Thyroid gland (tissue), 4 donors: ENCODE measurements around the gene ATAD2B. TPM values are rescaled to one million over a fixed set of nuclear protein-coding genes. Genes with fewer than 3 reads are reported as not detected.
A peak's percentile ranks its signal among the peaks of the same experiment; 100 is the strongest.

Experiments
- DNase-seq, 2 donors: peaks; one replicate each; pipeline ENCODE4 v3.0.0-alpha.2; 2019
- H3K27ac ChIP-seq, 3 donors: fragments of 200-600 bp; sonication (generic); 1 replicate in 2 of 3; 2 replicates in 1 of 3; pipeline ENCODE4 v1.5.1; 2016 to 2019; ENCODE audit warnings: mild to moderate bottlenecking in 1 of 3, moderate library complexity in 1 of 3
- H3K27me3 ChIP-seq: fragments of 200-600 bp; sonication (generic); one replicate; pipeline ENCODE4 v1.5.1; 2019
- H3K36me3 ChIP-seq, 2 donors: fragments of 200-600 bp; sonication (generic); one replicate each; pipeline ENCODE4 v1.5.1; 2016 to 2019
- H3K4me1 ChIP-seq, 2 donors: fragments of 200-600 bp; sonication (generic); one replicate each; pipeline ENCODE4 v1.5.1; 2017 to 2019
- H3K4me3 ChIP-seq, 3 donors: fragments of 200-600 bp; sonication (generic); replicated peaks in 1 of 3; 1 replicate in 2 of 3; 2 replicates in 1 of 3; pipeline ENCODE4 v1.5.1; 2016; ENCODE audit warnings: mild to moderate bottlenecking in 1 of 3
- H3K9me3 ChIP-seq: fragments of 200-600 bp; sonication (generic); one replicate; pipeline ENCODE4 v1.5.1; 2017
- POLR2A ChIP-seq, 2 donors: fragments of 450-650 bp; IDR thresholded peaks; one replicate each; pipeline ENCODE4 v1.6.1; 2017; ENCODE audit warnings: antibody characterized with exemption in 2 of 2, mild to moderate bottlenecking in 2 of 2, moderate library complexity in 1 of 2
- WGBS, 2 donors: methylation state at CpG; one replicate each; pipeline ENCODE4 v1.1.5; 2017; 5-methylcytosine and 5-hydroxymethylcytosine counted together
- intact Hi-C: fragments of 100-400 bp; cut with DNase I; formaldehyde crosslinking; loops from one replicate; pipeline ENCODE4 v1.15.1; 2023
- total RNA-seq, 4 donors: library from RNA; depleted of rRNA; stranded (reverse); fragments of >200 nt; gene quantifications; one replicate each; pipeline ENCODE4 v1.2.3, GENCODE V29; 2016
- TF ChIP-seq, protein P1 (sequence below), 6 experiments: fragments of 200-600 bp in 3 of 6; fragments of 450-650 bp in 3 of 6; sonication (generic) in 3 of 6; IDR thresholded peaks; one replicate each; pipeline ENCODE4 v1.5.1; 2016 to 2019; ENCODE audit warnings: antibody characterized with exemption in 6 of 6, mild to moderate bottlenecking in 2 of 6, inconsistent platforms in 1 of 6, moderate library complexity in 1 of 6

Gene ATAD2B
- total RNA-seq, 4 donors from 2014 or later: 32.8 to 49.3 (median 37.3) TPM

DNA sequence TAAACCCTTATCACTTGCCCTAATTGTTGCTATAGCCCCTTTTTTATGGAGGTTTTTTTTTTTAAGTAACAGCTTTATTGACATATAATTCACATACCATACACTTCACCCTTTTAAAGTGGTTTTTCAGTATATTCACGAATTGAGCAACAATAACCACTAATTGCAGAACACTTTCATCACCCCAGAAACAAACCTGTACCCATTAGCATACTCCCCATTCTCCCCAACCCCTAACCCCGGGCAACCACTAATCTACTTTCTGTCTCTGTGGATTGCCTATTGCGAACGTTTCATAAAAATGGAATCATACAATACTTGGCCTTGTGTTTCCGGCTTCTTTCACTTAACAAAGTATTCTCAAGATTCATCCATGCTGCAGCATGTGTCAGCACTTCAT lies 213.6 kb downstream of the ATAD2B start:
- DNase-seq: no peak
- H3K4me3 ChIP-seq: no peak overlapping the region
- intact Hi-C loops: no loop called here
- TF ChIP-seq POLR2A (IDR thresholded peaks at IDR 0.05): no peak
- TF ChIP-seq, protein P1, sequence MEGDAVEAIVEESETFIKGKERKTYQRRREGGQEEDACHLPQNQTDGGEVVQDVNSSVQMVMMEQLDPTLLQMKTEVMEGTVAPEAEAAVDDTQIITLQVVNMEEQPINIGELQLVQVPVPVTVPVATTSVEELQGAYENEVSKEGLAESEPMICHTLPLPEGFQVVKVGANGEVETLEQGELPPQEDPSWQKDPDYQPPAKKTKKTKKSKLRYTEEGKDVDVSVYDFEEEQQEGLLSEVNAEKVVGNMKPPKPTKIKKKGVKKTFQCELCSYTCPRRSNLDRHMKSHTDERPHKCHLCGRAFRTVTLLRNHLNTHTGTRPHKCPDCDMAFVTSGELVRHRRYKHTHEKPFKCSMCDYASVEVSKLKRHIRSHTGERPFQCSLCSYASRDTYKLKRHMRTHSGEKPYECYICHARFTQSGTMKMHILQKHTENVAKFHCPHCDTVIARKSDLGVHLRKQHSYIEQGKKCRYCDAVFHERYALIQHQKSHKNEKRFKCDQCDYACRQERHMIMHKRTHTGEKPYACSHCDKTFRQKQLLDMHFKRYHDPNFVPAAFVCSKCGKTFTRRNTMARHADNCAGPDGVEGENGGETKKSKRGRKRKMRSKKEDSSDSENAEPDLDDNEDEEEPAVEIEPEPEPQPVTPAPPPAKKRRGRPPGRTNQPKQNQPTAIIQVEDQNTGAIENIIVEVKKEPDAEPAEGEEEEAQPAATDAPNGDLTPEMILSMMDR (IDR thresholded peaks at IDR 0.05): no peak
- no peaks in the 10 kb centered on the region for H3K36me3 ChIP-seq
- no peaks in the 10 kb centered on the region for H3K27me3 ChIP-seq
- no peak overlapping the region for H3K27ac ChIP-seq
- peaks cover 0 to 11% of the 10 kb centered on the region in 2 donors for H3K4me1 ChIP-seq
- WGBS, 2 donors: 90 to 91% methylated on average over 5 of the region's 5 CpGs
- H3K9me3 ChIP-seq: no peaks in the 10 kb centered on the region

DNA sequence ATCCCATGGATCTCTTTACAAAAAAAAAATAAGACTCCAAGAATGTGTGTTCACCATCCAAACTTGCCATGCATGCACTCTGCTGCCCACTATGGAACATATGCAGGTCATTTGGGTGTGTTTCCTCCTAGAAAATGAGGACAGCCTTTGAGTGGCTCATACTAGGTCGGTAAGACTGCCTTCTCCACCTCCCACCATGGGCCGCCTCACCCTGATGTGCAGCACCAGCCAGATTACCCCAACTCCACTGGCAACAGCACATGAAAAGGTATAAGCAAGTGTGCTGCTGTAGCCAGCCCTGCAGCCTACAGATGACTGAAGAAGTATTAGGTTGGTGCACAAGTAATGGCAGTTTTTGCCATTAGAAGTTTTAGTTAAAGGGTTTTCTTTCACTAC lies 214.2 kb downstream of the ATAD2B start:
- TF ChIP-seq POLR2A (IDR thresholded peaks at IDR 0.05): no peak
- TF ChIP-seq, protein P1 (IDR thresholded peaks at IDR 0.05): no peak
- no peaks in the 10 kb centered on the region for H3K36me3 ChIP-seq
- intact Hi-C loops: no loop called here
- 49 to 72% methylated on average over 2 of the region's 2 CpGs for WGBS, 2 donors
- H3K27ac ChIP-seq: no peak overlapping the region
- H3K27me3 ChIP-seq: no peaks in the 10 kb centered on the region
- H3K4me3 ChIP-seq: no peak overlapping the region
- H3K4me1 ChIP-seq: peaks cover 0 to 11% of the 10 kb centered on the region in 2 donors
- no peak for DNase-seq
- H3K9me3 ChIP-seq: no peaks in the 10 kb centered on the region

DNA sequence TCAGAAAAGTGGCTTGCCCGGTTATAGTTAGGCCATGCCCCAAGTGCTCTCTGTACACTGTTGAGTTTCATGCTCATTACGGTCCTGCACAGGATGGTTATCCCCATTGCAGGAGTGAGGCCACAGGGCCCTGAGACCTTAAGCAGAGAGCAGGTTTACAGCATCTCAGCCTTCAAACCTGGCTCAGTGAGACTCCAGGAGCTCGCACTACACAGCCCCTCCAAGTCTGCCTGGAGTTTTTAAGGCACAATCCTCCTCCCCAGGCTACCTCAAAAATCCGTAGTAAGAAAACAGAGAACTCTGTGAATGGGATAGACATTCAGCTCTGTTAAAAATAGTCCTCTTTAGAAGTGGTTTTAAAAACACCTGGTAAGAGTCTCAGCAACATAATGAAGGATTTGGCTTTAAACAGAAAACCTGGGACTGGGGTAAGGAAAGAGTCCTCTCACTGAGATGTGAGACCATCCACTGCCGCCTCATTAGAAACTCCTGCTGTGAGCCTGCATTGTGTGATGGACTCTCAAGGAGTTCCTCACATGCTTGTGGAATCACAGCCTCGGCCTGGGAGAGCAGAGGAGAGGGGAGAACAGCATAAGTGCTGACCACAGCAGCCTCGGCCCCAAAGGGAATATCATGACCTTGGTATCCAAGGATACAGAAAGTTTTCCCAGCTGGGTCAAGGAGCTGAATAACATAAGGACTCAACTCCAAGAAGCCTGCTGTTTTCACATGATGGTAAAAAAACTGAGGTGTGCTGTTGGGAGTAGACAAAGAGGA lies 214.8 kb downstream of the ATAD2B start:
- no peak overlapping the region for H3K27ac ChIP-seq

DNA sequence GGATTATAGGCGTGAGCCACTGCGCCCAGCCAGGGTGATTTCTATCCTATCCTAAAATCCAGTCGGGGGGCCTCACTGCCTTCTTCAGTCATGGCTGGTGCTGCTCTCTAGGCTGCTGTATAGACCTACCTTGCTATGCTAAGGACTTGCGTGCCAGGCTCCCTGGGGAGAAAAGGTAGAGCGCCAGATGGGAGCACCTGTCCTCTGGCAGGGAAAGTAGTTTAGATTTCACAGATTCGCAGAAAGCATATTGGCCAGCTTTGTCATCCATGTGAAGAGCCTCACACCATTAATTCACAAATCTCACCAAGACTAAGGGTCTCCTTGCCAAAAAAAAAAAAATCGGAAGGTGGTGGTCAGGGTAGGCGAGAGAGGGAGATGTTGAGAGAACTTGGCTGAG lies 217.6 kb downstream of the ATAD2B start:
- Histone ChIP-seq H3K27me3 (no peaks in the 10 kb centered on the region), H3K9me3 (no peaks in the 10 kb centered on the region), H3K4me3 (no peak overlapping the region), H3K36me3 (peaks cover 0 to 3% of the 10 kb centered on the region in 2 donors), H3K4me1 (peaks cover 0 to 11% of the 10 kb centered on the region in 2 donors), H3K27ac (no peak overlapping the region)
- TF ChIP-seq, protein P1 (IDR thresholded peaks at IDR 0.05): no peak
- 95 to 99% methylated on average over 8 of the region's 8 CpGs for WGBS, 2 donors
- intact Hi-C loops: no loop called here
- DNase-seq: no peak

More for the DNA sequence above, 214.8 kb downstream of the ATAD2B start:
- TF ChIP-seq, protein P1 (IDR thresholded peaks at IDR 0.05): no peak
- no peak for TF ChIP-seq POLR2A (IDR thresholded peaks at IDR 0.05)
- intact Hi-C loops: no loop called here
- H3K4me3 ChIP-seq: no peak overlapping the region
- no peaks in the 10 kb centered on the region for H3K36me3 ChIP-seq
- WGBS, 2 donors: 58 to 59% methylated on average over 7 of the region's 7 CpGs
- peaks cover 0 to 11% of the 10 kb centered on the region in 2 donors for H3K4me1 ChIP-seq
- peak in 1 of 2 donors; percentile 29 for DNase-seq
- H3K27me3 ChIP-seq: no peaks in the 10 kb centered on the region
- no peaks in the 10 kb centered on the region for H3K9me3 ChIP-seq

DNA sequence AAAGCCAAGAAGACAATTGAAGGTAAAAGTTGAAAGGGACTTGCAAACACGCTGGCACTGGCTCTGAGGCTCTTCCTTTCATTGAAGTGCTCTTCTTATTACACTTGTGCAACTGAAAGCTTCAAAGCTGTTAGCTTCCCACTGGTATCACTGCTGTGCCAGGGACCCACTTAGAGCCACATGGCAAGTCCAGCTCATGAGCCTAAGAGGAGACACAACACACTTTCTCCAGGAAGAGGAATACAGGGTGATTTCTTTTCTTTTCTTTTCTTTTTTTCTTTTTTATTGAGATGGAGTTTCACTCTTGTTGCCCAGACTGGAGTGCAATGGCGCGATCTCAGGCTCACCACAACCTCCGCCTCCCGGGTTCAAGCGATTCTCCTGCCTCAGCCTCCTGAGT lies 218.2 kb downstream of the ATAD2B start:
- Histone ChIP-seq H3K27me3 (no peaks in the 10 kb centered on the region), H3K4me1 (peaks cover 0 to 11% of the 10 kb centered on the region in 2 donors), H3K27ac (no peak overlapping the region), H3K36me3 (peaks cover 0 to 3% of the 10 kb centered on the region in 2 donors), H3K4me3 (no peak overlapping the region), H3K9me3 (no peaks in the 10 kb centered on the region)
- 96 to 97% methylated on average over 6 of the region's 6 CpGs for WGBS, 2 donors
- intact Hi-C loops: no loop called here
- no peak for TF ChIP-seq POLR2A (IDR thresholded peaks at IDR 0.05)
- TF ChIP-seq, protein P1 (IDR thresholded peaks at IDR 0.05): no peak
- DNase-seq: no peak
